GM12878 (cell line): Measurements from ENCODE around the gene CGB2. TPM values are rescaled to one million over a fixed set of nuclear protein-coding genes. Genes with fewer than 3 reads are reported as not detected.
A peak's percentile ranks its signal among the peaks of the same experiment; 100 is the strongest.

ENCODE experiments used
- ATAC-seq: fragments of 200-7000 bp; cut with Tn5 transposase; 3 replicates; pipeline ENCODE4 v1.9.1; 2020; ENCODE audit warnings: mild to moderate bottlenecking, moderate library complexity
- BruUV-seq: library from RNA; stranded (reverse); fragments of 400-500 nt; replicated peaks from 2 replicates; lab custom pipeline; 2021; lab: Mats Ljungman, UMichigan
- CTCF ChIA-PET: fragments of 300-600 bp; sonication (Branson Sonifier 250); formaldehyde crosslinking; extraction: SDS; loops from one replicate; lab custom pipeline; 2021; ENCODE audit warnings: inconsistent platforms; lab: Yijun Ruan, JAX
- POLR2A ChIA-PET: fragments of 350-600 bp; formaldehyde crosslinking; extraction: SDS; loops from one replicate; lab custom pipeline; 2021; ENCODE audit warnings: inconsistent platforms; lab: Charles Lee
- RAD21 ChIA-PET: fragments of 300-600 bp; sonication (Branson Sonifier 250); formaldehyde crosslinking; loops from one replicate; lab custom pipeline; 2023; ENCODE audit warnings: antibody characterized with exemption; ENCODE audit not compliant: unreplicated experiment; lab: Charles Lee
- SMC1A ChIA-PET: fragments of 300-600 bp; sonication (Branson Sonifier 250); formaldehyde crosslinking; loops from one replicate; lab custom pipeline; 2023; ENCODE audit not compliant: unreplicated experiment, uncharacterized antibody; lab: Charles Lee
- DNase-seq: peaks from one replicate; pipeline ENCODE4 v3.0.0-alpha.2; 2011; ENCODE audit warnings: low read depth, low spot score
- FAIRE-seq: peaks from 3 replicates; lab custom pipeline; 2011; peaks lifted over from hg19 to GRCh38; lab: Jason Lieb, UNC
- H2AFZ ChIP-seq: 2 replicates; pipeline ENCODE4 v1.6.0; 2011; ENCODE audit warnings: low read depth, low read length, control low read depth; ENCODE audit not compliant: control insufficient read depth
- H3K27ac ChIP-seq: 2 replicates; pipeline ENCODE4 v1.5.1; 2011; ENCODE audit warnings: control low read depth; ENCODE audit not compliant: control insufficient read depth, insufficient read depth
- H3K27me3 ChIP-seq, 2 experiments: replicated peaks in 1 of 2; 2 replicates each; pipeline versions ENCODE4 v1.6.0 to v1.6.1; 2011; ENCODE audit warnings: low read length in 1 of 2; ENCODE audit not compliant: control insufficient read depth in 2 of 2, insufficient read depth in 2 of 2
- H3K36me3 ChIP-seq, 2 experiments: 2 replicates each; pipeline ENCODE4 v1.5.1; 2011; ENCODE audit warnings: low read length in 1 of 2; ENCODE audit not compliant: control insufficient read depth in 2 of 2, insufficient read depth in 2 of 2
- H3K4me1 ChIP-seq: 2 replicates; pipeline ENCODE4 v1.6.1; 2011; ENCODE audit warnings: mild to moderate bottlenecking, low read length, moderate library complexity, mixed read lengths; ENCODE audit not compliant: control insufficient read depth, insufficient read depth
- H3K4me2 ChIP-seq: 2 replicates; pipeline ENCODE4 v1.6.0; 2011; ENCODE audit warnings: control low read depth; ENCODE audit not compliant: control insufficient read depth, insufficient read depth
- H3K4me3 ChIP-seq: fragments of 200-600 bp; sonication (generic); 2 replicates; pipeline ENCODE4 v1.5.1; 2016
- H3K79me2 ChIP-seq: 2 replicates; pipeline ENCODE4 v1.6.0; 2011; ENCODE audit warnings: low read length; ENCODE audit not compliant: control insufficient read depth, insufficient read depth
- H3K9ac ChIP-seq: 2 replicates; pipeline ENCODE4 v1.8.0; 2011; ENCODE audit warnings: low read length, control low read depth, mixed read lengths; ENCODE audit not compliant: control insufficient read depth, insufficient read depth
- H3K9me3 ChIP-seq: replicated peaks from 3 replicates; pipeline ENCODE4 v1.5.1; 2011; ENCODE audit warnings: mild to moderate bottlenecking, low read length; ENCODE audit not compliant: control insufficient read depth, insufficient read depth
- H4K20me1 ChIP-seq: 2 replicates; pipeline ENCODE4 v1.6.0; 2011; ENCODE audit not compliant: control insufficient read depth, insufficient read depth
- ASH2L ChIP-seq: fragments of 300-600, 200-600 bp; sonication (generic); IDR thresholded peaks from 2 replicates; pipeline ENCODE4 v1.6.1; 2017; ENCODE audit warnings: low read depth, mild to moderate bottlenecking, borderline replicate concordance
- CHD2 ChIP-seq: IDR thresholded peaks from 2 replicates; pipeline ENCODE4 v1.6.1; 2011; ENCODE audit warnings: low read depth, low read length, improper control_type of control experiment, borderline replicate concordance
- EED ChIP-seq: sonication (generic); IDR thresholded peaks from 2 replicates; pipeline ENCODE4 v1.6.1; 2016; ENCODE audit warnings: antibody characterized with exemption, low read depth
- JUND ChIP-seq: IDR thresholded peaks from 2 replicates; pipeline ENCODE4 v1.6.1; 2012; ENCODE audit warnings: low read depth, mild to moderate bottlenecking, low read length, improper control_type of control experiment, moderate library complexity
- LARP7 ChIP-seq: fragments of 450-650 bp; IDR thresholded peaks from 2 replicates; pipeline ENCODE4 v1.6.1; 2017; ENCODE audit warnings: mild to moderate bottlenecking
- MLLT1 ChIP-seq: fragments of 450-650 bp; IDR thresholded peaks from 2 replicates; pipeline ENCODE4 v1.6.1; 2016; ENCODE audit warnings: mild to moderate bottlenecking
- NR2C1 ChIP-seq: fragments of 450-650 bp; IDR thresholded peaks from 2 replicates; pipeline ENCODE4 v1.6.1; 2017; ENCODE audit warnings: antibody characterized with exemption, mild to moderate bottlenecking, moderate library complexity
- POLR2AphosphoS5 ChIP-seq: IDR thresholded peaks from 2 replicates; pipeline ENCODE4 v1.6.1; 2011; ENCODE audit warnings: mild to moderate bottlenecking, low read length, inconsistent platforms
- RAD21 ChIP-seq: IDR thresholded peaks from 2 replicates; pipeline ENCODE4 v1.6.1; 2011; ENCODE audit warnings: mild to moderate bottlenecking, low read depth, low read length, moderate library complexity; ENCODE audit not compliant: insufficient read depth
- RCOR1 ChIP-seq: conservative IDR thresholded peaks from 2 replicates; pipeline ENCODE4 v1.6.1; 2012; ENCODE audit warnings: low read depth, low read length, improper control_type of control experiment
- SMAD5 ChIP-seq: IDR thresholded peaks from 2 replicates; pipeline ENCODE4 v1.6.1; 2016; ENCODE audit warnings: antibody characterized with exemption, low read depth
- TCF7 ChIP-seq: IDR thresholded peaks from 2 replicates; pipeline ENCODE4 v1.6.1; 2014; ENCODE audit warnings: antibody characterized with exemption, borderline replicate concordance
- WRNIP1 ChIP-seq: IDR thresholded peaks from 2 replicates; pipeline ENCODE4 v1.6.1; 2011; ENCODE audit warnings: low read depth, low read length, improper control_type of control experiment, borderline replicate concordance
- YY1 ChIP-seq: IDR thresholded peaks from 2 replicates; pipeline ENCODE4 v1.6.1; 2011; ENCODE audit warnings: low read depth, mild to moderate bottlenecking, low read length
- ZBTB40 ChIP-seq: fragments of 450-650 bp; IDR thresholded peaks from 2 replicates; pipeline ENCODE4 v1.6.1; 2016; ENCODE audit warnings: mild to moderate bottlenecking, moderate library complexity, borderline replicate concordance
- WGBS: methylation state at CpG from one replicate; pipeline ENCODE4 v1.1.6; 2016; ENCODE audit warnings: low lambda C conversion rate; ENCODE audit not compliant: insufficient replicate concordance, insufficient coverage; ENCODE audit errors: missing lambda C conversion rate; 5-methylcytosine and 5-hydroxymethylcytosine counted together
- in situ Hi-C: fragments of 300-500 bp; cut with MboI; formaldehyde crosslinking; loops from 9 replicates; pipeline ENCODE4 v1.14.3; 2018; ENCODE audit warnings: mixed read lengths
- intact Hi-C: fragments of 100-400 bp; cut with micrococcal nuclease; formaldehyde crosslinking; loops from one replicate; pipeline ENCODE4 v1.14.2; 2022; ENCODE audit not compliant: unreplicated experiment
- polyA plus RNA-seq, 11 experiments: library from polyadenylated mRNA; depleted of rRNA in 4 of 11; unstranded in 6 of 11; stranded (reverse) in 5 of 11; fragments of >200 nt; fragmentation: Nextera tagmentation in 4 of 11; fragmentation: Illumina TruSeq in 1 of 11; extraction: Ambion mirVana in 4 of 11; extraction: Trizol in 1 of 11; gene quantifications; 1 replicate in 1 of 11; 2 replicates in 10 of 11; pipeline versions ENCODE4 v1.2.1 to v1.2.3, GENCODE V29; 2011 to 2016; ENCODE audit warnings: inconsistent platforms in 2 of 11, missing spikeins in 2 of 11, low read depth in 1 of 11
- total RNA-seq, 4 experiments: library from RNA; depleted of rRNA in 3 of 4; stranded (reverse); fragments of >200 nt in 3 of 4; fragmentation: Illumina TruSeq in 1 of 4; extraction: Trizol in 1 of 4; gene quantifications; 2 replicates each; pipeline versions ENCODE4 v1.2.1 to v1.2.3, GENCODE V29; 2013 to 2021
- TF ChIP-seq, protein P1 (sequence below): fragments of 450-650 bp; conservative IDR thresholded peaks from 2 replicates; pipeline ENCODE4 v1.6.1; 2017; ENCODE audit warnings: mild to moderate bottlenecking, moderate library complexity

CGB2 gene
- total and polyA plus RNA-seq, 10 of the 15 experiments (the other 5 are each of a cell fraction or from before 2014, with no cell fraction given), result 0.20 to 0.37 TPM; not detected in 8

DNA sequence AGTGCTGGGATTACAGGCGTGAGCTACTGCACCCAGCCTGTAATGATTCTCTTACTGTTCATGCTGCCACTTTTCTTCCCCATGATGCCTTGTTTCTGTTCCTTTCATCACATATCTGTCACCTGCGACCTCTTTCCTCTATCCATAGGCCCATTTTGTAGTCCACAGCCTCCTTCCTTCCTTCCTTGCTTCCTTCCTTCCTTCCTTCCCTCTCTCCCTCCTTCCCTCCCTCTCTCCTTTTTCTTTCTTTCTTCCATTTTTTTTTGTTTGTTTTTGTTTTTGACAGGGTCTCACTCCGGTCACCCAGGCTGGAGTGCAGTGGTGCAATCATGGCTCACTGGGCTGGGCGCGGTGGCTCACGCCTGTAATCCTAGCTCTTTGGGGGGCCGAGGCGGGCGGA is 42.8 kb upstream of the CGB2 start (continued):
- no peak for TF ChIP-seq EED
- TF ChIP-seq LARP7, result no peak

- no peak for ATAC-seq
- SMC1A ChIA-PET, result interaction anchor here (1.1 kb wide), 1 partner anchor 11 kb away, joined by 3 read pairs; no protein-coding TSS in a partner anchor
- 88% methylated on average over 16 of the region's 17 CpGs for WGBS
- no peak overlapping the region for H3K27ac ChIP-seq
- intact Hi-C loops (no loop called here), in situ Hi-C loops (no loop called here)
- no peak for DNase-seq
- H3K27me3 ChIP-seq, result no peaks in the 10 kb centered on the region
- no peak overlapping the region for H3K4me3 ChIP-seq
- CTCF ChIA-PET, result interaction anchor here (1.0 to 2.5 kb wide), 4 partner anchors 10 to 315 kb away, joined by 3 to 7 read pairs (median 3); no protein-coding TSS in a partner anchor
- no peaks in the 10 kb centered on the region for H4K20me1 ChIP-seq
- BruUV-seq, result no TSS peak
- POLR2A ChIA-PET, result no interaction called here
- H3K36me3 ChIP-seq, result peaks cover 4 to 19% of the 10 kb centered on the region in 2 experiments; a peak in 3 of 4 replicates
- RAD21 ChIA-PET, result no interaction called here
- H3K79me2 ChIP-seq, result peaks cover 39% of the 10 kb centered on the region
- H3K4me2 ChIP-seq, result peak overlapping the region; percentile 7; the same call in 1 of the 2 replicates
- H3K9ac ChIP-seq, result no peak overlapping the region
- H3K4me1 ChIP-seq, result peaks cover 3% of the 10 kb centered on the region
- no peak overlapping the region for H2AFZ ChIP-seq
- FAIRE-seq, result no peak
- H3K9me3 ChIP-seq, result no peaks in the 10 kb centered on the region
- TF ChIP-seq RCOR1, result no peak
- no peak for TF ChIP-seq JUND
- no peak for TF ChIP-seq SMAD5
- TF ChIP-seq YY1, result no peak
- TF ChIP-seq CHD2, result no peak
- TF ChIP-seq ZBTB40, result no peak
- TF ChIP-seq, protein P1, sequence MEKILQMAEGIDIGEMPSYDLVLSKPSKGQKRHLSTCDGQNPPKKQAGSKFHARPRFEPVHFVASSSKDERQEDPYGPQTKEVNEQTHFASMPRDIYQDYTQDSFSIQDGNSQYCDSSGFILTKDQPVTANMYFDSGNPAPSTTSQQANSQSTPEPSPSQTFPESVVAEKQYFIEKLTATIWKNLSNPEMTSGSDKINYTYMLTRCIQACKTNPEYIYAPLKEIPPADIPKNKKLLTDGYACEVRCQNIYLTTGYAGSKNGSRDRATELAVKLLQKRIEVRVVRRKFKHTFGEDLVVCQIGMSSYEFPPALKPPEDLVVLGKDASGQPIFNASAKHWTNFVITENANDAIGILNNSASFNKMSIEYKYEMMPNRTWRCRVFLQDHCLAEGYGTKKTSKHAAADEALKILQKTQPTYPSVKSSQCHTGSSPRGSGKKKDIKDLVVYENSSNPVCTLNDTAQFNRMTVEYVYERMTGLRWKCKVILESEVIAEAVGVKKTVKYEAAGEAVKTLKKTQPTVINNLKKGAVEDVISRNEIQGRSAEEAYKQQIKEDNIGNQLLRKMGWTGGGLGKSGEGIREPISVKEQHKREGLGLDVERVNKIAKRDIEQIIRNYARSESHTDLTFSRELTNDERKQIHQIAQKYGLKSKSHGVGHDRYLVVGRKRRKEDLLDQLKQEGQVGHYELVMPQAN, result no peak
- TF ChIP-seq TCF7, result no peak
- TF ChIP-seq RAD21, result no peak
- TF ChIP-seq ASH2L, result no peak
- TF ChIP-seq POLR2AphosphoS5, result no peak
- TF ChIP-seq NR2C1, result no peak
- TF ChIP-seq MLLT1, result no peak
- no peak for TF ChIP-seq WRNIP1
These were observed 41.9 kb upstream of the CGB2 start for GRCh38 chr19:48989701-48990291.
